Hepatocyte (in vitro differentiated cells): ENCODE results near the gene ATP6V1B1. TPM values are rescaled to one million over a fixed set of nuclear protein-coding genes. Genes with fewer than 3 reads are reported as not detected.

ENCODE experiments used
- DNase-seq: peaks from one replicate; pipeline ENCODE4 v3.0.0-alpha.2; 2016; ENCODE audit warnings: low spot score
- H2AFZ ChIP-seq: fragments of 200-600 bp; sonication (generic); 2 replicates; pipeline ENCODE4 v1.6.0; 2016; ENCODE audit warnings: antibody characterized with exemption, mild to moderate bottlenecking
- H3K27ac ChIP-seq: fragments of 200-600 bp; sonication (generic); 2 replicates; pipeline ENCODE4 v1.5.1; 2016; ENCODE audit warnings: mild to moderate bottlenecking
- H3K27me3 ChIP-seq: fragments of 200-600 bp; sonication (generic); 2 replicates; pipeline ENCODE4 v1.6.1; 2016
- H3K36me3 ChIP-seq: fragments of 200-600 bp; sonication (generic); replicated peaks from 2 replicates; pipeline ENCODE4 v1.5.1; 2016; ENCODE audit warnings: low read depth; ENCODE audit not compliant: insufficient read depth
- H3K4me1 ChIP-seq: fragments of 200-600 bp; sonication (generic); 2 replicates; pipeline ENCODE4 v1.5.1; 2016; ENCODE audit warnings: mild to moderate bottlenecking, moderate library complexity; ENCODE audit not compliant: insufficient read depth
- H3K4me2 ChIP-seq: fragments of 200-600 bp; sonication (generic); 2 replicates; pipeline ENCODE4 v1.6.0; 2016
- H3K4me3 ChIP-seq: fragments of 200-600 bp; sonication (generic); 2 replicates; pipeline ENCODE4 v1.5.1; 2016; ENCODE audit warnings: mild to moderate bottlenecking
- H3K79me2 ChIP-seq: fragments of 200-600 bp; sonication (generic); 2 replicates; pipeline ENCODE4 v1.6.0; 2017; ENCODE audit warnings: mild to moderate bottlenecking
- H3K9me2 ChIP-seq: fragments of 200-600 bp; sonication (generic); replicated peaks from 2 replicates; pipeline ENCODE4 v1.6.0; 2017; ENCODE audit warnings: mild to moderate bottlenecking; ENCODE audit not compliant: insufficient read depth
- H3K9me3 ChIP-seq: fragments of 200-600 bp; sonication (generic); 2 replicates; pipeline ENCODE4 v1.5.1; 2016; ENCODE audit warnings: low read depth, mild to moderate bottlenecking
- H4K20me1 ChIP-seq: fragments of 200-600 bp; sonication (generic); 2 replicates; pipeline ENCODE4 v1.6.0; 2016; ENCODE audit warnings: mild to moderate bottlenecking; ENCODE audit not compliant: insufficient read depth, poor library complexity, severe bottlenecking
- CTCF ChIP-seq: fragments of 200-600 bp; sonication (generic); IDR thresholded peaks from 2 replicates; pipeline ENCODE4 v1.5.1; 2016; ENCODE audit warnings: antibody characterized with exemption, mild to moderate bottlenecking; ENCODE audit not compliant: poor library complexity
- EZH2 ChIP-seq: fragments of 200-600 bp; sonication (generic); IDR thresholded peaks from 2 replicates; pipeline ENCODE4 v1.6.1; 2016; ENCODE audit warnings: antibody characterized with exemption, mild to moderate bottlenecking, borderline replicate concordance
- EZH2phosphoT487 ChIP-seq: fragments of 200-600 bp; sonication (generic); IDR thresholded peaks from one replicate; pipeline ENCODE4 v1.6.1; 2018; ENCODE audit warnings: antibody characterized with exemption, mild to moderate bottlenecking, low read depth, moderate library complexity; ENCODE audit not compliant: unreplicated experiment, severe bottlenecking
- whole genome bisulfite sequencing: methylation state at CpG from one replicate; pipeline ENCODE4 v1.1.6; 2016; ENCODE audit warnings: low lambda C conversion rate; ENCODE audit errors: missing lambda C conversion rate; 5-methylcytosine and 5-hydroxymethylcytosine counted together
- polyA plus RNA-seq: library from polyadenylated mRNA; unstranded; fragments of >200 nt; fragmentation: Nextera tagmentation; extraction: Ambion mirVana; gene quantifications from 2 replicates; pipeline ENCODE4 v1.2.1, GENCODE V29; 2016
- total RNA-seq: library from RNA; depleted of rRNA; stranded (reverse); fragments of >200 nt; gene quantifications from 2 replicates; pipeline ENCODE4 v1.2.3, GENCODE V29; 2014

Gene ATP6V1B1
- total and polyA plus RNA-seq, 2 experiments from 2014 or later, result 1.7 to 2.9 TPM

GRCh38 chr2:70966681-70967080 is 31.0 kb downstream of the ATP6V1B1 start:
- 55% methylated on average over 4 of the region's 4 CpGs for WGBS
- H3K27me3 ChIP-seq, result peaks cover 67% of the 10 kb centered on the region

GRCh38 chr2:70967189-70967588 is 31.5 kb downstream of the ATP6V1B1 start:
- Histone ChIP-seq H3K36me3 (no peaks in the 10 kb centered on the region), H3K4me1 (no peaks in the 10 kb centered on the region), H3K27me3 (peaks cover 64% of the 10 kb centered on the region), H3K4me3 (no peak overlapping the region), H3K9me2 (no peaks in the 10 kb centered on the region), H2AFZ (no peak overlapping the region), H3K27ac (no peak overlapping the region), H3K79me2 (no peaks in the 10 kb centered on the region), H4K20me1 (no peaks in the 10 kb centered on the region), H3K4me2 (no peak overlapping the region), H3K9me3 (no peaks in the 10 kb centered on the region)
- DNase-seq, result no peak
- 66% methylated on average over 4 of the region's 4 CpGs for WGBS
- no peak for TF ChIP-seq EZH2
- TF ChIP-seq EZH2phosphoT487, result no peak
- TF ChIP-seq CTCF, result no peak

More at GRCh38 chr2:70966681-70967080, 31.0 kb downstream of the ATP6V1B1 start:
- Histone ChIP-seq H4K20me1 (no peaks in the 10 kb centered on the region), H3K79me2 (no peaks in the 10 kb centered on the region), H3K9me2 (no peaks in the 10 kb centered on the region), H2AFZ (no peak overlapping the region), H3K4me3 (no peak overlapping the region), H3K36me3 (no peaks in the 10 kb centered on the region), H3K4me1 (no peaks in the 10 kb centered on the region), H3K9me3 (no peaks in the 10 kb centered on the region), H3K4me2 (no peak overlapping the region), H3K27ac (no peak overlapping the region)
- no peak for TF ChIP-seq CTCF
- no peak for TF ChIP-seq EZH2
- no peak for TF ChIP-seq EZH2phosphoT487
- DNase-seq, result no peak

- Histone ChIP-seq H3K27me3 (peaks cover 10% of the 10 kb centered on the region), H3K36me3 (no peaks in the 10 kb centered on the region), H3K27ac (no peak overlapping the region), H3K4me1 (peaks cover 17% of the 10 kb centered on the region), H4K20me1 (no peaks in the 10 kb centered on the region), H2AFZ (no peak overlapping the region), H3K4me3 (no peak overlapping the region), H3K9me2 (no peaks in the 10 kb centered on the region), H3K9me3 (no peaks in the 10 kb centered on the region), H3K79me2 (no peaks in the 10 kb centered on the region), H3K4me2 (no peak overlapping the region)
- WGBS, result 90% methylated on average over 3 of the region's 3 CpGs
- no peak for DNase-seq
- no peak for TF ChIP-seq CTCF
- no peak for TF ChIP-seq EZH2
- no peak for TF ChIP-seq EZH2phosphoT487
Measured at GRCh38 chr2:70974592-70974991, 38.9 kb downstream of the ATP6V1B1 start.

DNA sequence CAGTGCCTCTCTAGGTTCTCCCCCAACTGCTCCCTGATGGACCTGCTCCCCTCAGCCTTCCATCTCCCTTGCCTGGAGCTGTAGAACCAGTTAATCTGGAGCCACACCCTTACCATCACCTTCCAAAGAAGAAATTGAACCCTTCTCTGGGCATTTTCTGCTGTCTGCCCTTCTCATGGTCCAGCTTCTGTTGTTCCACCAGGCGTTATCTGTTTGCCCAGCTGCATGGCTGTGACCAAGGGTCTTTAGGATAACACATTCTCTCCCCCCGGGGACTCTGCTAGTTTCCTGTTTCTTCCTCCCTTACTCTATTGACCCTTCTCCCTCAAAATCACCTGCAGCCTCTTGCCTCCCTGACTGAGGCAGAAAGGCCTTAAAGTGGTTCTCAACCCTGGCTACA is 39.5 kb downstream of the ATP6V1B1 start:
- no peak overlapping the region for H3K27ac ChIP-seq
- peak; percentile 2 for DNase-seq
- no peak overlapping the region for H2AFZ ChIP-seq
- H3K4me3 ChIP-seq, result no peak overlapping the region
- H3K4me2 ChIP-seq, result no peak overlapping the region
- no peaks in the 10 kb centered on the region for H3K9me3 ChIP-seq
- no peak for TF ChIP-seq EZH2phosphoT487
- TF ChIP-seq EZH2, result no peak
- no peak for TF ChIP-seq CTCF
- H3K27me3 ChIP-seq, result peaks cover 4% of the 10 kb centered on the region
- H3K4me1 ChIP-seq, result peaks cover 17% of the 10 kb centered on the region
- no peaks in the 10 kb centered on the region for H4K20me1 ChIP-seq
- WGBS, result 76% methylated on average over 2 of the region's 2 CpGs
- no peaks in the 10 kb centered on the region for H3K36me3 ChIP-seq
- H3K79me2 ChIP-seq, result no peaks in the 10 kb centered on the region
- H3K9me2 ChIP-seq, result no peaks in the 10 kb centered on the region
